ENCODE results near the gene TRIM33. TPM values are rescaled to one million over a fixed set of nuclear protein-coding genes. Genes with fewer than 3 reads are reported as not detected.
A peak's percentile ranks its signal among the peaks of the same experiment; 100 is the strongest.

Gene TRIM33
- total and polyA plus RNA-seq, 2 of the 13 experiments (the other 11 are each of a cell fraction or from before 2014, with no cell fraction given) = 35.5 to 42.2 TPM

DNA sequence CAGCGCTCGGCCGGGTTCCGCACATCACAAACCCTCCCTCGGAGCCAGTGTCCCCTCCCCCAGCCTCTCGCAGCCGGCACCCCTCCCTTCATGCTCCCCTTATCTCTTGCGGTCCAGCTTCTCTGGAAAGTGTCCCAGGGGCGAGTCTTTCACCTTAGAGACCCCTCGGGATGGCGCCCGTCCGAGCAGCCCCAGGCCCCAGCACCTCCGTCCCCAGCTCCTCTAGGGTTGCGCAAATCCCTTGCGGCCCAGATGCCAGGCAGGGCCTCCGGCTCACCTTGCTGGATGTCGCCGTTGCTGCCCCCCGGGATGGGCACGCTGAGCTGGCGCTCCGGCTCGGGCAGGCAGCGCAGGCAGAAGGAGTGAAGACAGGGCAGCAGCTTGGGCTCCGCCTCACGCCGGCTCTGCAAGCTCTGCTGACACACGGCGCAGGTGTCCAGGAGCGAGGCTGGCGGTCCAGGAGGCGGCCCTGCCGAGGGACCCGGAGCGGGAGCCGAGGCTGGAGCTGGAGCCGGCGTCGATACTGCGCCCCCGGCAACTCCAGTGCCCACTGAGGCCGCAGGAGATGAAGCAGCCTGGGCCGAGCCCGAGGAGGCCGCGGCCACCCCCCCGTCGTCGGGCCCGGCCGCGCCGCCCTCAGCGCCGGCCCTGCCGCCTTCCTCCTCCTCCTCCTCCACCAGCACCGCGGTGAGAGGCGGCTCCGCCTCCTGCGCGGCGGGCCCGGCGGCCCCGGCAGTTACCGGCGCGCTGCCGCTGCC, 550 bp downstream of the TRIM33 start (continued):
- TF ChIP-seq PRMT3 (CRISPR knock-in tag; IDR thresholded peaks at IDR 0.05; ENCODE audit: borderline replicate concordance, low read depth) (no peak; the same call in 1 of the 2 replicates), TAF15 (IDR thresholded peaks at IDR 0.05; ENCODE audit: low read depth, low read length, poor library complexity, severe bottlenecking) (no peak), MIXL1 (CRISPR knock-in tag; IDR thresholded peaks at IDR 0.05) (no peak), ZNF331 (CRISPR knock-in tag; IDR thresholded peaks at IDR 0.05) (0 out of 2 replicates have a peak, but pooled peaks have one; percentile 23), GABPB1 (CRISPR knock-in tag; IDR thresholded peaks at IDR 0.05) (peak; percentile 65; the same call in 1 of the 2 replicates)

DNA sequence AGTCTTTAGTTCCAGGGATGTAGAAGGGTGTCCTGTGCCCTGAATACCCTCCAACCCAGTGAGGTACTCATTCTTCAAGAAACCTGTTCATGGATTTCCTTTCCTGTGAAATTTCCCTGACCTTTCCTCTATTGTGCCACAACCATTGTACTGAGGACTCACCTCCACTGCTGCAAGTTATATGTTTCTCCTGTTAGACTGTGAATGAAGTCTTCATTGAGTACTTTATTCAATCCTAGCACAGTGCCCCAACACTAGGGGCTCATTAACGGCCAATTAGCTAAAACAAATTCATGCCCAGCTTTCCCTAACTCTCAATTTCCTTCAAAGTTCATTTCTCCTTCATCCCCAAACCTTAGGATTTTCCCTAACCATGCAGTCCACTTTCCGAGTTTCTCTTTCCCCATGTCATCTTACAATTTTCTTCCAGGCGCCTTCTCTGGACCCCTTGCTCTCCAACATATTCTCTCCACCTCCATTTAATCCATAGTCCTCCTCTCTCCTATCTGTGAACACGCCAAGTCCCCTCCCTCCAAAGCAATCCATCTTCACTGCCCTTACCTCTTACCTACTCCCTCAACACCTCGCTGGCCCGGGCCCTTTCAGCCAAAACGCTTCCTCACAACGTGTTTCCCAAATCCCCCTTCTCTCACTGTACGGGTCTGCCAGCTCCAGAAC, 1.3 kb downstream of the TRIM33 start:
- H3K4me1 ChIP-seq (ENCODE audit: insufficient read depth, low read length) = peaks cover 57% of the 10 kb centered on the region
- POLR2A ChIA-PET = interaction anchor here (0.8 to 2.3 kb wide), 4 partner anchors 9 to 74 kb away, joined by 3 to 8 read pairs (median 4); no protein-coding TSS in a partner anchor
- ATAC-seq = peak; percentile 2; the same call in 1 of the 3 replicates

More for the DNA sequence above, 1.3 kb downstream of the TRIM33 start:
- in situ Hi-C loops (cut with HindIII; ENCODE audit: extremely low pct_ligation_motif_present, low pct_unique_long_range_greater_than_20kb) (no loop called here), intact Hi-C loops (cut with micrococcal nuclease; ENCODE audit: unreplicated experiment) (no loop called here)
- Histone ChIP-seq H3K79me2 (ENCODE audit: insufficient read depth, low read length) (peaks cover 67% of the 10 kb centered on the region), H3K9ac (ENCODE audit: insufficient read depth, low read depth, low read length) (peak overlapping the region; percentile 91), H2AFZ (ENCODE audit: low read length) (no peak overlapping the region), H3K4me3 (replicated peaks in 1 of 3; ENCODE audit: insufficient read depth in 1 of 3, low read depth in 2 of 3, low read length in 3 of 3) (peak overlapping the region; percentile 84 to 95 (median 93)), H3K36me3 (replicated peaks in 1 of 2; ENCODE audit: control insufficient read depth in 1 of 2, insufficient read depth in 2 of 2, low read length in 2 of 2) (peaks cover 2 to 18% of the 10 kb centered on the region in 2 experiments; a peak in 3 of 5 replicates), H3K9me3 (ENCODE audit: low read length) (no peaks in the 10 kb centered on the region), H4K20me1 (ENCODE audit: insufficient read depth, low read length) (peaks cover 30% of the 10 kb centered on the region), H3K4me2 (ENCODE audit: low read depth, low read length) (peak overlapping the region; percentile 77), H3K27me3 (ENCODE audit: control insufficient read depth in 1 of 2, insufficient read depth in 2 of 2, low read length in 2 of 2) (no peaks in the 10 kb centered on the region), H3K27ac (ENCODE audit: extremely low read length, insufficient read depth, low read length) (peak overlapping the region; percentile 86)
- TF ChIP-seq MXI1 (IDR thresholded peaks at IDR 0.05; ENCODE audit: borderline replicate concordance, low read depth, low read length) = 0 out of 3 replicates have a peak, but pooled peaks have one; percentile 12
- TF ChIP-seq PRMT3 (CRISPR knock-in tag; IDR thresholded peaks at IDR 0.05; ENCODE audit: borderline replicate concordance, low read depth) = no peak
- no peak for TF ChIP-seq ZBTB21 (CRISPR knock-in tag; IDR thresholded peaks at IDR 0.05)
- 0 out of 2 replicates have a peak, but pooled peaks have one; percentile 18 for TF ChIP-seq NFKBIZ (CRISPR knock-in tag; IDR thresholded peaks at IDR 0.05)
- TSS peak; percentile 55 for BruUV-seq (replicated peaks)
- DNase-seq (ENCODE audit: low spot score) (no peak), FAIRE-seq (no peak)
- CTCF ChIA-PET (ENCODE audit: low intra/inter-chr PET ratio, low total read pairs) = no interaction called here
- WGBS (ENCODE audit: low lambda C conversion rate) = under 1% methylated on average over 9 of the region's 9 CpGs
